Sigmoid colon (tissue), 7 donors: ENCODE measurements around the gene HTT. TPM values are rescaled to one million over a fixed set of nuclear protein-coding genes. Genes with fewer than 3 reads are reported as not detected.

Experiments
- DNase-seq: peaks from one replicate; pipeline ENCODE4 v3.0.0-alpha.2; 2019
- H3K27ac ChIP-seq, 4 donors: fragments of 200-600 bp; sonication (generic); one replicate each; pipeline ENCODE4 v1.5.1; 2016 to 2019; ENCODE audit warnings: mild to moderate bottlenecking in 1 of 4
- H3K27me3 ChIP-seq, 3 donors: fragments of 200-600 bp; sonication (generic); one replicate each; pipeline ENCODE4 v1.5.1; 2019; ENCODE audit warnings: mild to moderate bottlenecking in 1 of 3
- H3K36me3 ChIP-seq, 4 donors: fragments of 200-600 bp; sonication (generic); one replicate each; pipeline ENCODE4 v1.5.1; 2016 to 2019
- H3K4me1 ChIP-seq, 4 donors: fragments of 200-600 bp; sonication (generic); one replicate each; pipeline ENCODE4 v1.5.1; 2017 to 2019
- H3K4me3 ChIP-seq, 4 donors: fragments of 200-600 bp; sonication (generic); one replicate each; pipeline ENCODE4 v1.5.1; 2017 to 2019; ENCODE audit warnings: mild to moderate bottlenecking in 2 of 4, moderate library complexity in 1 of 4
- H3K9me3 ChIP-seq, 4 donors: fragments of 200-600 bp in 3 of 4; sonication (generic) in 3 of 4; one replicate each; pipeline versions ENCODE4 v1.5.1 to v1.6.1; 2013 to 2019
- EP300 ChIP-seq, 4 donors: sonication (generic); formaldehyde crosslinking; IDR thresholded peaks; one replicate each; pipeline ENCODE4 v1.6.1; 2017; ENCODE audit warnings: antibody characterized with exemption in 4 of 4
- POLR2A ChIP-seq, 2 donors: fragments of 450-650 bp; IDR thresholded peaks; one replicate each; pipeline ENCODE4 v1.6.1; 2016; ENCODE audit warnings: antibody characterized with exemption in 2 of 2, mild to moderate bottlenecking in 2 of 2, moderate library complexity in 2 of 2
- POLR2AphosphoS5 ChIP-seq, 4 donors: sonication (generic); formaldehyde crosslinking; IDR thresholded peaks; one replicate each; pipeline ENCODE4 v1.6.1; 2017; ENCODE audit warnings: antibody characterized with exemption in 4 of 4
- WGBS, 2 donors: extraction: QIAGEN DNeasy Blood & Tissue Kit; methylation state at CpG; one replicate each; pipeline ENCODE4 v1.1.7; 2013; 5-methylcytosine and 5-hydroxymethylcytosine counted together
- intact Hi-C: fragments of 100-400 bp; cut with DNase I; formaldehyde crosslinking; loops from one replicate; pipeline ENCODE4 v1.15.1; 2023
- polyA plus RNA-seq, 3 donors: library from polyadenylated mRNA; stranded (reverse); fragments of 200-250 nt; gene quantifications; one replicate each; pipeline ENCODE4 v1.2.3, GENCODE V29; 2013
- total RNA-seq, 4 donors: library from RNA; depleted of rRNA; stranded (reverse); fragments of >200 nt; gene quantifications; one replicate each; pipeline ENCODE4 v1.1.0, GENCODE V29; 2016
- TF ChIP-seq, protein P1 (sequence below), 4 experiments: fragments of 450-650 bp in 3 of 4; fragments of 200-600 bp in 1 of 4; IDR thresholded peaks; one replicate each; pipeline ENCODE4 v1.5.1; 2016 to 2019; ENCODE audit warnings: antibody characterized with exemption in 4 of 4, mild to moderate bottlenecking in 3 of 4, moderate library complexity in 2 of 4
- donor health status: healthy with polysubstance abuse.
- donor health status: Bipolar disorder and iron deficiency.
- donor health status: healthy.

The HTT gene
- total and polyA plus RNA-seq, 7 donors = 6.5 to 41.5 (median 22.7) TPM

- intact Hi-C loops = no loop called here
- H3K27me3 ChIP-seq = no peaks in the 10 kb centered on the region
- peaks cover 0 to 45% (median 38%) of the 10 kb centered on the region in 4 donors for H3K4me1 ChIP-seq
- peaks cover 14 to 47% (median 16%) of the 10 kb centered on the region in 4 donors for H3K36me3 ChIP-seq
- no peaks in the 10 kb centered on the region for H3K9me3 ChIP-seq
- H3K4me3 ChIP-seq = no peak overlapping the region
- no peak overlapping the region for H3K27ac ChIP-seq
- WGBS, 2 donors = 89 to 91% methylated on average over 8 of the region's 8 CpGs
- no peak for DNase-seq
- no peak for TF ChIP-seq EP300 (IDR thresholded peaks at IDR 0.05)
- TF ChIP-seq, protein P1, sequence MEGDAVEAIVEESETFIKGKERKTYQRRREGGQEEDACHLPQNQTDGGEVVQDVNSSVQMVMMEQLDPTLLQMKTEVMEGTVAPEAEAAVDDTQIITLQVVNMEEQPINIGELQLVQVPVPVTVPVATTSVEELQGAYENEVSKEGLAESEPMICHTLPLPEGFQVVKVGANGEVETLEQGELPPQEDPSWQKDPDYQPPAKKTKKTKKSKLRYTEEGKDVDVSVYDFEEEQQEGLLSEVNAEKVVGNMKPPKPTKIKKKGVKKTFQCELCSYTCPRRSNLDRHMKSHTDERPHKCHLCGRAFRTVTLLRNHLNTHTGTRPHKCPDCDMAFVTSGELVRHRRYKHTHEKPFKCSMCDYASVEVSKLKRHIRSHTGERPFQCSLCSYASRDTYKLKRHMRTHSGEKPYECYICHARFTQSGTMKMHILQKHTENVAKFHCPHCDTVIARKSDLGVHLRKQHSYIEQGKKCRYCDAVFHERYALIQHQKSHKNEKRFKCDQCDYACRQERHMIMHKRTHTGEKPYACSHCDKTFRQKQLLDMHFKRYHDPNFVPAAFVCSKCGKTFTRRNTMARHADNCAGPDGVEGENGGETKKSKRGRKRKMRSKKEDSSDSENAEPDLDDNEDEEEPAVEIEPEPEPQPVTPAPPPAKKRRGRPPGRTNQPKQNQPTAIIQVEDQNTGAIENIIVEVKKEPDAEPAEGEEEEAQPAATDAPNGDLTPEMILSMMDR (IDR thresholded peaks at IDR 0.05) = no peak
- no peak for TF ChIP-seq POLR2A (IDR thresholded peaks at IDR 0.05)
- TF ChIP-seq POLR2AphosphoS5 (IDR thresholded peaks at IDR 0.05) = no peak
Measured at GRCh38 chr4:3118312-3118711, 43.8 kb downstream of the HTT start.

DNA sequence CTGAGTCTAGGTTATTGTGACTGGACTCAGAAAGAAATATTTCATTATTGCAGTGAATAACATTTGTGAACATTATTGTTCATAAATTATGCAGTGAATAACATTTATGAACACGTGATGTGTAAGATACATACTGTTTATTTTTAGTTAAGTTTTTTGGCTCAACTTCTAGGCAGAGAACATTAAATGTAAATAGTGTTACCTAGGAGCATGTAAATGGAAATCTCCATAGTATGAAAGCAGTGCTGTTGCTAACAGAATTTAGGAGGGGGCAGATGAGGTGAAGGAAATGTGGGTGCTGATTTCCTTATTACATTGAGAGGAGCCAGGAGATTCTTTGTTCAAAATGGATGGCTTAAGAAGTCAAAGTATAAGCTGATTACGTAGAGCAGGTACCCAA is 45.0 kb downstream of the HTT start:
- no peak for TF ChIP-seq EP300 (IDR thresholded peaks at IDR 0.05)
- TF ChIP-seq POLR2A (IDR thresholded peaks at IDR 0.05) = no peak
- no peak for TF ChIP-seq POLR2AphosphoS5 (IDR thresholded peaks at IDR 0.05)
- TF ChIP-seq, protein P1 (IDR thresholded peaks at IDR 0.05) = no peak
- no peak for DNase-seq
- 78 to 83% methylated on average over 2 of the region's 2 CpGs for WGBS, 2 donors
- Histone ChIP-seq H3K9me3 (no peaks in the 10 kb centered on the region), H3K4me1 (peaks cover 0 to 56% (median 45%) of the 10 kb centered on the region in 4 donors), H3K27ac (peak overlapping the region in 3 of 4 donors; percentile 4 to 37 (median 19)), H3K4me3 (no peak overlapping the region), H3K27me3 (no peaks in the 10 kb centered on the region), H3K36me3 (peaks cover 14 to 40% (median 16%) of the 10 kb centered on the region in 4 donors)
- intact Hi-C loops = no loop called here

GRCh38 chr4:3121110-3121509 is 46.6 kb downstream of the HTT start:
- peak overlapping the region in 3 of 4 donors; percentile 75 to 86 (median 78) for H3K27ac ChIP-seq

GRCh38 chr4:3121596-3121995 is 47.1 kb downstream of the HTT start:
- TF ChIP-seq POLR2A (IDR thresholded peaks at IDR 0.05) (no peak), POLR2AphosphoS5 (IDR thresholded peaks at IDR 0.05) (no peak), EP300 (IDR thresholded peaks at IDR 0.05) (no peak)
- TF ChIP-seq, protein P1 (IDR thresholded peaks at IDR 0.05) = no peak
- Histone ChIP-seq H3K36me3 (peaks cover 5 to 20% (median 5%) of the 10 kb centered on the region in 4 donors), H3K4me3 (no peak overlapping the region), H3K9me3 (no peaks in the 10 kb centered on the region), H3K4me1 (peaks cover 0 to 58% (median 40%) of the 10 kb centered on the region in 4 donors), H3K27ac (peak overlapping the region; percentile 73 to 86 (median 76)), H3K27me3 (no peaks in the 10 kb centered on the region)
- 95 to 98% methylated on average over 2 of the region's 2 CpGs for WGBS, 2 donors
- DNase-seq = no peak
- intact Hi-C loops = loop anchor here (5.0 kb wide), 1 partner anchor 171 kb away; the partner anchor contains the start of gene RGS12

More at GRCh38 chr4:3121110-3121509, 46.6 kb downstream of the HTT start:
- 95 to 96% methylated on average over 9 of the region's 9 CpGs for WGBS, 2 donors
- H3K36me3 ChIP-seq = peaks cover 9 to 23% (median 10%) of the 10 kb centered on the region in 4 donors
- H3K9me3 ChIP-seq = no peaks in the 10 kb centered on the region
- H3K4me3 ChIP-seq = no peak overlapping the region
- TF ChIP-seq, protein P1 (IDR thresholded peaks at IDR 0.05) = no peak
- no peak for TF ChIP-seq EP300 (IDR thresholded peaks at IDR 0.05)
- no peak for TF ChIP-seq POLR2AphosphoS5 (IDR thresholded peaks at IDR 0.05)
- no peak for TF ChIP-seq POLR2A (IDR thresholded peaks at IDR 0.05)
- intact Hi-C loops = loop anchor here (5.0 kb wide), 1 partner anchor 171 kb away; the partner anchor contains the start of gene RGS12
- no peaks in the 10 kb centered on the region for H3K27me3 ChIP-seq
- DNase-seq = no peak
- peaks cover 0 to 58% (median 43%) of the 10 kb centered on the region in 4 donors for H3K4me1 ChIP-seq
